Prostate gland (tissue), 2 donors: ENCODE results near the gene KRTAP4-8.

Source experiments
- CTCF ChIP-seq, 4 experiments: fragments of 200-600 bp in 2 of 4; fragments of 450-650 bp in 2 of 4; sonication (generic) in 2 of 4; IDR thresholded peaks; 1 replicate in 3 of 4; 2 replicates in 1 of 4; pipeline ENCODE4 v1.5.1; 2016 to 2019; ENCODE audit warnings: antibody characterized with exemption in 4 of 4, mild to moderate bottlenecking in 2 of 4, moderate library complexity in 2 of 4
- POLR2A ChIP-seq: fragments of 450-650 bp; IDR thresholded peaks from one replicate; pipeline ENCODE4 v1.6.1; 2016; ENCODE audit warnings: antibody characterized with exemption, mild to moderate bottlenecking
- POLR2AphosphoS5 ChIP-seq: sonication (generic); formaldehyde crosslinking; IDR thresholded peaks from one replicate; pipeline ENCODE4 v1.6.1; 2017; ENCODE audit warnings: antibody characterized with exemption

GRCh38 chr17:41131979-41132378, 34.0 kb upstream of the KRTAP4-8 start:
- TF ChIP-seq CTCF (IDR thresholded peaks at IDR 0.05) (no peak), POLR2A (no peak), POLR2AphosphoS5 (no peak)
